ENCODE data around the gene FAM200B.

FAM200B gene

GRCh38 chr4:15681372-15682241 lies at the start of gene FAM200B:
Gene FAM200B, plus strand, starts transcription at chr4:15681827. Its CDS starts 5,151 bp downstream, at chr4:15686978.
- peak; percentile 94 for DNase-seq

GRCh38 chr4:15636818-15637217 lies 44.8 kb upstream of the FAM200B start:
- DNase-seq: no peak

- no peak for DNase-seq
Observed at GRCh38 chr4:15638418-15638817, 43.2 kb upstream of the FAM200B start.

GRCh38 chr4:15648600-15648999 lies 33.0 kb upstream of the FAM200B start:
- DNase-seq: no peak

- DNase-seq: peak; percentile 31
Observed at GRCh38 chr4:15649914-15650545, 31.6 kb upstream of the FAM200B start.

- no peak for DNase-seq
Observed at GRCh38 chr4:15651676-15652075, 30.0 kb upstream of the FAM200B start.

GRCh38 chr4:15652191-15652590 lies 29.4 kb upstream of the FAM200B start:
- DNase-seq: no peak

- no peak for DNase-seq
Observed at GRCh38 chr4:15652841-15653240, 28.8 kb upstream of the FAM200B start.

GRCh38 chr4:15653420-15653819 lies 28.2 kb upstream of the FAM200B start:
- DNase-seq: no peak

- no peak for DNase-seq
Observed at GRCh38 chr4:15653864-15654592, 27.6 kb upstream of the FAM200B start.

GRCh38 chr4:15654593-15655222 lies 26.9 kb upstream of the FAM200B start:
- peak; percentile 19 for DNase-seq

- peak; percentile 74 for DNase-seq
Observed at GRCh38 chr4:15655223-15656037, 26.2 kb upstream of the FAM200B start, which contains the start of gene FBXL5. Gene FBXL5, minus strand, starts transcription at chr4:15655357. Its CDS starts 70 bp downstream, at chr4:15655287.

- DNase-seq: no peak
Observed at GRCh38 chr4:15656038-15656470, 25.6 kb upstream of the FAM200B start.

GRCh38 chr4:15657366-15657765 lies 24.3 kb upstream of the FAM200B start:
- no peak for DNase-seq

- no peak for DNase-seq
Observed at GRCh38 chr4:15658136-15658770, 23.4 kb upstream of the FAM200B start.

GRCh38 chr4:15658781-15659180 lies 22.8 kb upstream of the FAM200B start:
- no peak for DNase-seq

- DNase-seq: no peak
Observed at GRCh38 chr4:15659768-15660570, 21.7 kb upstream of the FAM200B start.

- DNase-seq: no peak
Observed at GRCh38 chr4:15665753-15666365, 15.8 kb upstream of the FAM200B start.

- DNase-seq: no peak
Observed at GRCh38 chr4:15667006-15667405, 14.6 kb upstream of the FAM200B start.

All from activated CD4-positive, alpha-beta T cell treated with anti-CD3 and anti-CD28 coated beads for 1 hour (primary cell).